Epithelial cell of prostate (primary cell): ENCODE results near the gene TRAPPC2L.

Experiments
- DNase-seq: peaks from one replicate; pipeline ENCODE4 v3.0.0-alpha.2; 2011; ENCODE audit warnings: low read depth, low spot score
- H3K27ac ChIP-seq: fragments of 450-650 bp; 2 replicates; pipeline ENCODE4 v1.5.1; 2017; ENCODE audit warnings: mild to moderate bottlenecking

TRAPPC2L gene

DNA sequence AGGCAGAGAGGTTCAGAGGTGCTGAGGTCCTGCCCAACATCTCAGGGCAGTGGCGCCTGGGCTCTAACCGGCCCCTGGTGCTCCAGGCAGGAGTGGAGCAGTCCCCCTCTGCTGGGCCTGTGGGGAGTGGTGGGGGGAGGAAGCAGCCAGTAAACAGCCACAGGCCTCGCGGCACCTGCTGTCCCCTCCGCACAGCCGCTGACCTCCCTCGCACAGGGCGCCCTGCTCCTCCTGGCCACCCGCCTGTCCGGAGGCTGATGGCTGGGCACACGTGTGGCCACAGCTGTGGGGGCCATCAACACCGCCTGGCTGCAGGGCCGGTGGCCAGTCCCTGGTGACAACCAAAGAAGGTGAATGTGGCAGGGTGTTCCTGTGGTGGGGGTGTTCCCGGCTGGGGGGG is 46.3 kb downstream of the TRAPPC2L start:
- H3K27ac ChIP-seq: no peak overlapping the region
- no peak for DNase-seq

DNA sequence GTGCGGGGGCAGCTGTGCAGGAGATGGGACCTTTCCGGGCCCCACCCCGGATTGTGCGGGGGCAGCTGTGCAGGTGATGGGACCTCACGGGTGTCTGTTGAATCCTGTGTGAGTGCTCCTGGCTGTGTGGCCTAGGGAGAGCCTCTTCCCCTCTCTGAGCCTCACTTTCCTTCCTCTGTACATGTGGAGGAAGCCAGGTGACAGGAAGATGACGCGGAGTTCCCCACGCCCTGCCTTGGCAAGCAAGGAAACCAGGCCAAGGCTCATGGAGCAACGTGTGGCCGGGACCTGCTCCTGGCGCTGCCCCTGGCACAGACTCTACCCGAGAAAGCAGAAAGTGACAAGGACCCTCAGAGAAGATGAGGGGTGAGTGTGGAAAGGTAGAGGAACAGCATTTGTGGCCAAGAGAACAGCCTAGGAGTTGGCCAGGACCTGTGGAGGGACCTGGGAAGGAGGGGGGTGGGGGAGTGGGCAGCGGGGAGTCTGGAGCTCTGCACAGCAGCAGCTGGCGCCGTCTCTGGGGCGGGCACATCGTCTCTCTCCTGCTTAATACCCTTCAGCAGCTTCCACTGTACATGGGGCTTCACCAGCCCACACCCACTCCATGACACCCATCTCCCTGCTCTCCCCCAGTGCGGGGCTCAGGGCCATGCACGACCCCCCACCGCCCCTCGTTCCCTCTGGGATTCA is 47.9 kb downstream of the TRAPPC2L start:
- no peak for DNase-seq
- H3K27ac ChIP-seq: no peak overlapping the region

- DNase-seq: no peak
These were observed 48.6 kb downstream of the TRAPPC2L start for GRCh38 chr16:88905563-88905962.

DNA sequence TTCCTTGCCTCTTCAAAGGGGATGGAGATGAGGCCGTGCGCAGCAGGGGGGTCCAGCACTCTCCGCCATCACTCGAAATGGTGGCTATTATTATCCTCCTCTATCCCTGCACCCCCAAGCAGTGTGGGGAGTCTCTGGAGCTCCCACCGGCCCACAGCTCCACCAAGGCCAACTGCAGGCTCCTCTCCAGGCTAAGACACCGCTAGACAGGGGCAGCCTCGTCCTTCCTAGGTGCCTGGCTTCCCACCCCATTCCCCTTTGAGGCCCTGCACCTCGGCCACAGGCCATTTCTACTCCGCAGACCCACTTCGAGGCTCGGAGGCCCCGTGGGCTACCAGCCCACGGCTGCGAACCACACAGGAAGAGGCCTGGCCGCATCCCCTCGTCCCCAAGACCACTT is 49.1 kb downstream of the TRAPPC2L start:
- no peak for DNase-seq

More at GRCh38 chr16:88905563-88905962, 48.6 kb downstream of the TRAPPC2L start:
- no peak overlapping the region for H3K27ac ChIP-seq

GRCh38 chr16:88906535-88907105 is 49.7 kb downstream of the TRAPPC2L start:
- H3K27ac ChIP-seq: no peak overlapping the region
- DNase-seq: no peak

More for the DNA sequence above, 49.1 kb downstream of the TRAPPC2L start:
- no peak overlapping the region for H3K27ac ChIP-seq

DNA sequence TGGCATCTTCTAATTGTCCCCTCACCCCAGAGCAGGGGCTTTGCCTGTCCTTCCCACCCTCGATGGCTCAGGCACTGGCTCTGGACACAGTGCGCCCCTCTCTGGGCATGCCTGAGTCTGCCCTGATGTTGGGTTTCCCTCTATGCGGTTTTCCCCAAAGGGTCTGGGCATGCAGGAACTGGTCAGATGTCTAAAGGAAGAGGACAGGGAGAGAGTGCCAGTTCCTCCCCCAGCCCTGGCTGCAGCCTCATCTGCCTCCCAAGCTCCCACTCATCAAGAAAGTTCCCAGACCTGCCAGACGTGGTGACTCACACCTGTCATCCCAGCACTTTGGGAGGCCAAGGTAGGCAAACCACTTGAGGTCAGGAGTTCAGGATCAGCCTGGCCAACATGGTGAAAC is 50.8 kb downstream of the TRAPPC2L start:
- H3K27ac ChIP-seq: no peak overlapping the region

DNA sequence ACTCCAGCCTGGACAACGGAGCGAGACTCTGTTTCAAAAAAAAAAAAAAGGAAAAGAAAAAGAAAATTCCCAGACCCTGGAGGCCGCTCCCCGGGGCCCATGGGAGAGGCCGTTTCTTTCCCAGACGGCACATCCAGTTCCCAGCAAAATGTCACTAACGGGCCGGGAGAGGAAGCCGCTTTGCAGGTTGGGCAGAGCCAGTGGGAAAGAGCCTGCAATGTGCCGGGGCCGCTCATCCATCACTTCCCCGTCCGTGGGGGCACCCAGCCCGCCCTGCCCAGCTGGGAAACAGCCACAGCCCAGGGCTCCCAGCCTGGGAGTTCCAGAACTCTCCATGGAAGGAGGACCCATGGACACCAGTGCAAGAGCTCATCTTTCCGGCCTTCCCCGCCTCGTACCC is 51.4 kb downstream of the TRAPPC2L start:
- DNase-seq: no peak
- H3K27ac ChIP-seq: no peak overlapping the region

More for the DNA sequence above, 50.8 kb downstream of the TRAPPC2L start:
- DNase-seq: peak; percentile 91

DNA sequence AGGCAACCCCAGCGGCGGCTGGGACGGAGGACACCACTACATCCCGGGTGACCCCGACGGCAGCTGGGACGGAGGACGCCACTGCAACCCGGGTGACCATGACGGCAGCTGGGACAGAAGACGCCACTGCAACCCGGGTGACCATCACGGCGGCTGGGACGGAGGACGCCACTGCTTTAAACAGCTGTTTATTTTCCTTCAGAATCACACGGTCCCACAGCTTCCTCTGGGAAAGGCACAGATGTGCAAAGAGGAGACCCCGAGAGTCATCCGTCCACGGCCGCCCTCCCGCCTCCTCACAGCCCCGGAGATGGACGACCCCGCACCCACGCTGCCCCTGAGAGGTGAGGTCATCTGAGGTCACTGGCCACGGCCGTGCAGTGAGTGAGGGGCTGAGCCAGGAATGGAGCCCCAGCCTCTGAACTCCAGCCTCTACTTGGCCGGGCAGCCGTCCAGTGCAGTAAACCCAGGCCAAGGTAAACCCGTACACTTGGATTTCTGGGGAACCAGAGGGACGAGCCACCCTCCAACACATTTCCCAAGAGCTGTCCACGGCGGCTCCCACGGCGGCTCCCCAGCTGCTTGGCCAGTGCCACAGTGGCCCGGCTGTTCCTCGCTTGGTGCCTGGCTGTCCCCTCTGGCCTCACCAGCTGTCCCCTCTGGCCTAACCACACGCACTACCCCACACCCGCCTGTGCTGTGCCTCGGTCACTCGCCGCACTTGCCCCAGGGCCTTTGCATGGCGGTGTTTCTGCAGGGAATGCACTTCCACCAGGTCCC is 52.7 kb downstream of the TRAPPC2L start:
- no peak overlapping the region for H3K27ac ChIP-seq
- DNase-seq: no peak

GRCh38 chr16:88910284-88911135 is 53.6 kb downstream of the TRAPPC2L start:
- no peak overlapping the region for H3K27ac ChIP-seq
- DNase-seq: no peak

- DNase-seq: no peak
- no peak overlapping the region for H3K27ac ChIP-seq
These were observed 54.4 kb downstream of the TRAPPC2L start for GRCh38 chr16:88911136-88911945.

GRCh38 chr16:88911946-88912310 is 55.0 kb downstream of the TRAPPC2L start:
- no peak for DNase-seq
- H3K27ac ChIP-seq: no peak overlapping the region
